ENCODE measurements around the gene NECAB2. TPM values are rescaled to one million over a fixed set of nuclear protein-coding genes. Genes with fewer than 3 reads are reported as not detected.

NECAB2 gene
- total RNA-seq, 6 donors from 2014 or later = 0.40 to 1.2 (median 0.44) TPM; not detected in 3

GRCh38 chr16:83978401-83978904 is 10.4 kb downstream of the NECAB2 start:
- Histone ChIP-seq H3K4me3 (no peak overlapping the region), H3K4me1 (no peaks in the 10 kb centered on the region), H3K27ac (no peak overlapping the region), H3K27me3 (no peaks in the 10 kb centered on the region), H3K36me3 (no peaks in the 10 kb centered on the region), H3K9me3 (peaks cover 0 to 14% (median 0%) of the 10 kb centered on the region in 4 donors)
- TF ChIP-seq POLR2A (IDR thresholded peaks at IDR 0.05) (no peak), POLR2AphosphoS5 (IDR thresholded peaks at IDR 0.05) (no peak), CTCF (IDR thresholded peaks at IDR 0.05) (no peak), EP300 (IDR thresholded peaks at IDR 0.05) (no peak)
- 80 to 81% methylated on average over 5 of the region's 5 CpGs for WGBS, 2 donors
- no peak for ATAC-seq (ENCODE audit: low FRiP score in 2 of 2)
- no peak for DNase-seq

- H3K4me1 ChIP-seq = no peaks in the 10 kb centered on the region
- WGBS, 2 donors = 91 to 94% methylated on average over 7 of the region's 7 CpGs
- no peaks in the 10 kb centered on the region for H3K36me3 ChIP-seq
- TF ChIP-seq EP300 (IDR thresholded peaks at IDR 0.05) = no peak
- no peak for TF ChIP-seq POLR2A (IDR thresholded peaks at IDR 0.05)
- no peak for TF ChIP-seq CTCF (IDR thresholded peaks at IDR 0.05)
- no peak for TF ChIP-seq POLR2AphosphoS5 (IDR thresholded peaks at IDR 0.05)
- H3K27me3 ChIP-seq = no peaks in the 10 kb centered on the region
- H3K27ac ChIP-seq = no peak overlapping the region
- H3K4me3 ChIP-seq = no peak overlapping the region
- ATAC-seq (ENCODE audit: low FRiP score in 2 of 2) = no peak
- no peak for DNase-seq
- peaks cover 0 to 14% (median 0%) of the 10 kb centered on the region in 4 donors for H3K9me3 ChIP-seq
Measured at GRCh38 chr16:83979441-83979840, 11.4 kb downstream of the NECAB2 start.

- WGBS, 2 donors = 92 to 100% methylated on average over 2 of the region's 2 CpGs
- no peak overlapping the region for H3K4me3 ChIP-seq
- DNase-seq = no peak
- no peaks in the 10 kb centered on the region for H3K27me3 ChIP-seq
- no peaks in the 10 kb centered on the region for H3K4me1 ChIP-seq
- no peaks in the 10 kb centered on the region for H3K36me3 ChIP-seq
- peaks cover 0 to 14% (median 0%) of the 10 kb centered on the region in 4 donors for H3K9me3 ChIP-seq
- TF ChIP-seq CTCF (IDR thresholded peaks at IDR 0.05) (no peak), POLR2AphosphoS5 (IDR thresholded peaks at IDR 0.05) (no peak), POLR2A (IDR thresholded peaks at IDR 0.05) (no peak)
- H3K27ac ChIP-seq = no peak overlapping the region
- no peak for ATAC-seq (ENCODE audit: low FRiP score in 2 of 2)
Measured at GRCh38 chr16:83980794-83981193, 12.8 kb downstream of the NECAB2 start.

GRCh38 chr16:83981799-83982198 is 13.8 kb downstream of the NECAB2 start:
- TF ChIP-seq CTCF (IDR thresholded peaks at IDR 0.05) = no peak
- no peak for TF ChIP-seq EP300 (IDR thresholded peaks at IDR 0.05)
- no peak for TF ChIP-seq POLR2A (IDR thresholded peaks at IDR 0.05)
- TF ChIP-seq POLR2AphosphoS5 (IDR thresholded peaks at IDR 0.05) = no peak

GRCh38 chr16:83983491-83983890 is 15.4 kb downstream of the NECAB2 start:
- DNase-seq (no peak), ATAC-seq (ENCODE audit: low FRiP score in 2 of 2) (no peak)
- Histone ChIP-seq H3K36me3 (no peaks in the 10 kb centered on the region), H3K4me3 (no peak overlapping the region), H3K27ac (no peak overlapping the region), H3K4me1 (no peaks in the 10 kb centered on the region), H3K27me3 (no peaks in the 10 kb centered on the region), H3K9me3 (peaks cover 0 to 8% (median 0%) of the 10 kb centered on the region in 4 donors)
- TF ChIP-seq CTCF (IDR thresholded peaks at IDR 0.05) (no peak), EP300 (IDR thresholded peaks at IDR 0.05) (no peak), POLR2AphosphoS5 (IDR thresholded peaks at IDR 0.05) (no peak), POLR2A (IDR thresholded peaks at IDR 0.05) (no peak)
- WGBS, 2 donors = 71 to 76% methylated on average over 4 of the region's 4 CpGs

More at GRCh38 chr16:83981799-83982198, 13.8 kb downstream of the NECAB2 start:
- no peaks in the 10 kb centered on the region for H3K4me1 ChIP-seq
- peaks cover 0 to 14% (median 0%) of the 10 kb centered on the region in 4 donors for H3K9me3 ChIP-seq
- H3K27me3 ChIP-seq = no peaks in the 10 kb centered on the region
- H3K27ac ChIP-seq = no peak overlapping the region
- H3K4me3 ChIP-seq = no peak overlapping the region
- no peaks in the 10 kb centered on the region for H3K36me3 ChIP-seq
- DNase-seq = no peak
- 94 to 99% methylated on average over 4 to 8 of the region's 8 CpGs for WGBS, 2 donors
- ATAC-seq (ENCODE audit: low FRiP score in 2 of 2) = no peak
